HepG2 (cell line): Measurements from ENCODE around the gene CD9. TPM values are rescaled to one million over a fixed set of nuclear protein-coding genes. Genes with fewer than 3 reads are reported as not detected.

Experiments used
- CREM ChIP-seq, 2 experiments: sonication (generic) in 1 of 2; formaldehyde crosslinking in 1 of 2; IDR thresholded peaks; 2 replicates each; pipeline versions ENCODE4 v1.4.0 to v1.6.1; 2016 to 2020; ENCODE audit warnings: antibody characterized with exemption in 1 of 2, mild to moderate bottlenecking in 1 of 2, missing genetic modification reagents in 1 of 2
- FLYWCH1 ChIP-seq: sonication (generic); formaldehyde crosslinking; IDR thresholded peaks from 2 replicates; pipeline ENCODE4 v1.8.1; 2023; ENCODE audit warnings: mild to moderate bottlenecking, missing genetic modification reagents
- HNRNPLL ChIP-seq: fragments of 200-400 bp; formaldehyde crosslinking; IDR thresholded peaks from 2 replicates; pipeline ENCODE4 v1.6.1; 2017; ENCODE audit warnings: mild to moderate bottlenecking, low read depth, low read length; ENCODE audit not compliant: poor library complexity, severe bottlenecking
- NCOA1 ChIP-seq: sonication (generic); formaldehyde crosslinking; IDR thresholded peaks from 2 replicates; pipeline ENCODE4 v1.9.0; 2021; ENCODE audit warnings: missing genetic modification reagents
- NR2C2 ChIP-seq: sonication (generic); formaldehyde crosslinking; IDR thresholded peaks from 2 replicates; pipeline ENCODE4 v1.4.0; 2020; ENCODE audit warnings: missing genetic modification reagents, mild to moderate bottlenecking, moderate library complexity, borderline replicate concordance
- PRMT3 ChIP-seq: sonication (generic); formaldehyde crosslinking; IDR thresholded peaks from 2 replicates; pipeline ENCODE4 v1.8.1; 2022; ENCODE audit warnings: low read depth, mild to moderate bottlenecking, moderate library complexity, missing genetic modification reagents, borderline replicate concordance
- RBAK ChIP-seq: sonication (generic); formaldehyde crosslinking; IDR thresholded peaks from 2 replicates; pipeline ENCODE4 v1.5.1; 2020; ENCODE audit warnings: mild to moderate bottlenecking, missing genetic modification reagents
- RBM39 ChIP-seq: fragments of 200-400 bp; formaldehyde crosslinking; IDR thresholded peaks from one replicate; pipeline ENCODE4 v1.6.1; 2018; ENCODE audit warnings: antibody characterized with exemption, mild to moderate bottlenecking, low read depth, low read length; ENCODE audit not compliant: poor library complexity, severe bottlenecking
- SMC3 ChIP-seq: IDR thresholded peaks from 2 replicates; pipeline ENCODE4 v1.6.1; 2011; ENCODE audit warnings: low read length, improper control_type of control experiment
- TEAD2 ChIP-seq: sonication (generic); formaldehyde crosslinking; IDR thresholded peaks from 2 replicates; pipeline ENCODE4 v1.9.0; 2021; ENCODE audit warnings: missing genetic modification reagents
- ZFP36L2 ChIP-seq: sonication (generic); formaldehyde crosslinking; IDR thresholded peaks from 2 replicates; pipeline ENCODE4 v1.4.0; 2020; ENCODE audit warnings: missing genetic modification reagents
- ZNF484 ChIP-seq: sonication (generic); formaldehyde crosslinking; IDR thresholded peaks from 2 replicates; pipeline ENCODE4 v1.5.1; 2020; ENCODE audit warnings: mild to moderate bottlenecking, low read depth, missing genetic modification reagents, borderline replicate concordance
- ZNF589 ChIP-seq: sonication (generic); formaldehyde crosslinking; conservative IDR thresholded peaks from 2 replicates; pipeline ENCODE4 v1.8.0; 2022; ENCODE audit warnings: mild to moderate bottlenecking, moderate library complexity, missing genetic modification reagents
- ZNF615 ChIP-seq: sonication (generic); formaldehyde crosslinking; IDR thresholded peaks from 2 replicates; pipeline ENCODE4 v1.5.0; 2020; ENCODE audit warnings: mild to moderate bottlenecking, missing genetic modification reagents, borderline replicate concordance
- ZNF652 ChIP-seq: IDR thresholded peaks from 2 replicates; pipeline ENCODE4 v1.6.1; 2016; ENCODE audit warnings: low read depth, borderline replicate concordance
- ZNF674 ChIP-seq: sonication (generic); formaldehyde crosslinking; IDR thresholded peaks from 2 replicates; pipeline ENCODE4 v1.5.0; 2020; ENCODE audit warnings: low read depth, mild to moderate bottlenecking, missing genetic modification reagents
- ZNF724P ChIP-seq: sonication (generic); formaldehyde crosslinking; IDR thresholded peaks from 2 replicates; pipeline ENCODE4 v1.8.0; 2022; ENCODE audit warnings: missing genetic modification reagents, borderline replicate concordance
- ZNF792 ChIP-seq: IDR thresholded peaks from 2 replicates; pipeline ENCODE4 v1.6.1; 2016
- ZSCAN30 ChIP-seq: sonication (generic); formaldehyde crosslinking; IDR thresholded peaks from 2 replicates; pipeline ENCODE4 v1.5.0; 2020; ENCODE audit warnings: mild to moderate bottlenecking, missing genetic modification reagents
- polyA plus RNA-seq, 8 experiments: library from polyadenylated mRNA; depleted of rRNA in 3 of 8; stranded (reverse) in 7 of 8; unstranded in 1 of 8; fragments of >200 nt; fragmentation: Illumina TruSeq in 4 of 8; extraction: Trizol in 4 of 8; gene quantifications; 2 replicates each; pipeline versions ENCODE4 v1.2.1 to v1.2.3, GENCODE V29; 2011 to 2016; ENCODE audit warnings: low read depth in 4 of 8, missing spikeins in 1 of 8, mixed read lengths in 1 of 8; ENCODE audit not compliant: insufficient read depth in 1 of 8
- total RNA-seq, 5 experiments: library from RNA; depleted of rRNA; stranded (reverse); fragments of >200 nt; fragmentation: Illumina TruSeq; extraction: Trizol; gene quantifications; 2 replicates each; pipeline ENCODE4 v1.2.3, GENCODE V29; 2016; ENCODE audit warnings: low read depth in 1 of 5
- TF ChIP-seq, protein P1 (sequence below): sonication (generic); formaldehyde crosslinking; IDR thresholded peaks from 2 replicates; pipeline ENCODE4 v1.4.0; 2020; ENCODE audit warnings: mild to moderate bottlenecking, missing genetic modification reagents
- TF ChIP-seq, protein P2 (sequence below): sonication (generic); formaldehyde crosslinking; IDR thresholded peaks from 2 replicates; pipeline ENCODE4 v1.5.0; 2020; ENCODE audit warnings: mild to moderate bottlenecking, missing genetic modification reagents
- TF ChIP-seq, protein P3 (sequence below): sonication (generic); formaldehyde crosslinking; IDR thresholded peaks from 2 replicates; pipeline ENCODE4 v1.9.0; 2021; ENCODE audit warnings: missing genetic modification reagents, borderline replicate concordance
- TF ChIP-seq, protein P4 (sequence below): sonication (generic); formaldehyde crosslinking; conservative IDR thresholded peaks from 2 replicates; pipeline ENCODE4 v1.8.0; 2022; ENCODE audit warnings: low read depth, missing genetic modification reagents

The CD9 gene
- total and polyA plus RNA-seq, 2 of the 13 experiments (the other 11 are each of a cell fraction or from before 2014, with no cell fraction given): 5.8 to 38.3 TPM

DNA sequence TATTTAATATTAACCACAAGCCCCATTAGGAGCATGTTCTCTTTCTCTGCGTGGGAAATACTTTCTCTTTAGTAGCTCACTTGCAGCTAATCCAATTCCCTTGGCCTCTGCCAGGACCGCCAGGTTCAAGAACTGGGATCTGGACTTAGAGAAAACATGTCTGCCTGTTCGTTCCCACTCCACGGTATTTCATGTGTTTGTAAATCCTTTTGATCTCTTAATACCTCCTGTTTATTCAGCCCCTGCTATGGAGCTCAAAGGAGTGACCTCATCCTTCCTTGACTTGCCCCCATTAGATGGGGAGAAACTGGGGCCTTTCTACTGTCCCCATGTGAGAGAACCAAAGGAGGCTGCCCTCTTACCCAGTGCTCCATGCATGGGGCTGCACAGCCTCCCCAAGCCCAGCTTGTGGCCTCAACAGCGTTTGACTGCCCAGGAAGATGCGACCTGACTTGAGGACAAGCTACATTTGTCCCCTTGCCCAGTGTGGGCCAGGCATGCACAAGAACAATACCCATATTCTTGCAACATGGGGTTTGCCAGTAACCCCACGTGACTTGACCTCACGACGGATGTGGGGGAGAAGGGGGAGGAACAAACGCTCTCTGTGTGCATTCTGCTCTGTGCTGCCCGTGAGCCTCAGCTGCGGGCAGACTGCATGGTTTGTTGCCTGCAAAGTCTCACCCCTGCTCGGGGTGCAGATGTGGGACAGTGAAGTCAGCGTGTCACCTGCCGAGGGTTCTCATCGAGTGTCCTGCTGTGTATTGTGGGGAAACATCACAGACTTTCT lies 30.3 kb downstream of the CD9 start (continued):
- TF ChIP-seq CREM (IDR thresholded peaks at IDR 0.05) (no peak; the same call in 1 of the 2 replicates), CREM (CRISPR knock-in tag; IDR thresholded peaks at IDR 0.05) (no peak), FLYWCH1 (no peak), ZNF615 (CRISPR knock-in tag) (no peak), SMC3 (no peak), RBM39 (no peak), HNRNPLL (no peak), ZNF484 (CRISPR knock-in tag) (no peak), ZNF652 (CRISPR knock-in tag) (no peak), NR2C2 (CRISPR knock-in tag) (peak; percentile 52; the same call in 1 of the 2 replicates), RBAK (no peak), ZFP36L2 (no peak), ZNF674 (CRISPR knock-in tag) (no peak), ZNF792 (CRISPR knock-in tag) (peak; percentile 91), NCOA1 (CRISPR knock-in tag) (no peak), PRMT3 (CRISPR knock-in tag) (peak; percentile 61; the same call in 1 of the 2 replicates), TEAD2 (CRISPR knock-in tag) (no peak), ZSCAN30 (CRISPR knock-in tag) (no peak), ZNF589 (CRISPR knock-in tag) (no peak), ZNF724P (CRISPR knock-in tag) (no peak)
- TF ChIP-seq, protein P1, sequence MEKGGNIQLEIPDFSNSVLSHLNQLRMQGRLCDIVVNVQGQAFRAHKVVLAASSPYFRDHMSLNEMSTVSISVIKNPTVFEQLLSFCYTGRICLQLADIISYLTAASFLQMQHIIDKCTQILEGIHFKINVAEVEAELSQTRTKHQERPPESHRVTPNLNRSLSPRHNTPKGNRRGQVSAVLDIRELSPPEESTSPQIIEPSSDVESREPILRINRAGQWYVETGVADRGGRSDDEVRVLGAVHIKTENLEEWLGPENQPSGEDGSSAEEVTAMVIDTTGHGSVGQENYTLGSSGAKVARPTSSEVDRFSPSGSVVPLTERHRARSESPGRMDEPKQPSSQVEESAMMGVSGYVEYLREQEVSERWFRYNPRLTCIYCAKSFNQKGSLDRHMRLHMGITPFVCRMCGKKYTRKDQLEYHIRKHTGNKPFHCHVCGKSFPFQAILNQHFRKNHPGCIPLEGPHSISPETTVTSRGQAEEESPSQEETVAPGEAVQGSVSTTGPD (CRISPR knock-in tag): no peak
- TF ChIP-seq, protein P2, sequence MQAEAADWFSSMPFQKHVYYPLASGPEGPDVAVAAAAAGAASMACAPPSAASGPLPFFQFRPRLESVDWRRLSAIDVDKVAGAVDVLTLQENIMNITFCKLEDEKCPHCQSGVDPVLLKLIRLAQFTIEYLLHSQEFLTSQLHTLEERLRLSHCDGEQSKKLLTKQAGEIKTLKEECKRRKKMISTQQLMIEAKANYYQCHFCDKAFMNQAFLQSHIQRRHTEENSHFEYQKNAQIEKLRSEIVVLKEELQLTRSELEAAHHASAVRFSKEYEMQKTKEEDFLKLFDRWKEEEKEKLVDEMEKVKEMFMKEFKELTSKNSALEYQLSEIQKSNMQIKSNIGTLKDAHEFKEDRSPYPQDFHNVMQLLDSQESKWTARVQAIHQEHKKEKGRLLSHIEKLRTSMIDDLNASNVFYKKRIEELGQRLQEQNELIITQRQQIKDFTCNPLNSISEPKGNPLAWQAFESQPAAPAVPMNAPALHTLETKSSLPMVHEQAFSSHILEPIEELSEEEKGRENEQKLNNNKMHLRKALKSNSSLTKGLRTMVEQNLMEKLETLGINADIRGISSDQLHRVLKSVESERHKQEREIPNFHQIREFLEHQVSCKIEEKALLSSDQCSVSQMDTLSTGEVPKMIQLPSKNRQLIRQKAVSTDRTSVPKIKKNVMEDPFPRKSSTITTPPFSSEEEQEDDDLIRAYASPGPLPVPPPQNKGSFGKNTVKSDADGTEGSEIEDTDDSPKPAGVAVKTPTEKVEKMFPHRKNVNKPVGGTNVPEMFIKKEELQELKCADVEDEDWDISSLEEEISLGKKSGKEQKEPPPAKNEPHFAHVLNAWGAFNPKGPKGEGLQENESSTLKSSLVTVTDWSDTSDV (CRISPR knock-in tag): no peak
- TF ChIP-seq, protein P3, sequence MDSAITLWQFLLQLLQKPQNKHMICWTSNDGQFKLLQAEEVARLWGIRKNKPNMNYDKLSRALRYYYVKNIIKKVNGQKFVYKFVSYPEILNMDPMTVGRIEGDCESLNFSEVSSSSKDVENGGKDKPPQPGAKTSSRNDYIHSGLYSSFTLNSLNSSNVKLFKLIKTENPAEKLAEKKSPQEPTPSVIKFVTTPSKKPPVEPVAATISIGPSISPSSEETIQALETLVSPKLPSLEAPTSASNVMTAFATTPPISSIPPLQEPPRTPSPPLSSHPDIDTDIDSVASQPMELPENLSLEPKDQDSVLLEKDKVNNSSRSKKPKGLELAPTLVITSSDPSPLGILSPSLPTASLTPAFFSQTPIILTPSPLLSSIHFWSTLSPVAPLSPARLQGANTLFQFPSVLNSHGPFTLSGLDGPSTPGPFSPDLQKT (CRISPR knock-in tag): no peak
- TF ChIP-seq, protein P4, sequence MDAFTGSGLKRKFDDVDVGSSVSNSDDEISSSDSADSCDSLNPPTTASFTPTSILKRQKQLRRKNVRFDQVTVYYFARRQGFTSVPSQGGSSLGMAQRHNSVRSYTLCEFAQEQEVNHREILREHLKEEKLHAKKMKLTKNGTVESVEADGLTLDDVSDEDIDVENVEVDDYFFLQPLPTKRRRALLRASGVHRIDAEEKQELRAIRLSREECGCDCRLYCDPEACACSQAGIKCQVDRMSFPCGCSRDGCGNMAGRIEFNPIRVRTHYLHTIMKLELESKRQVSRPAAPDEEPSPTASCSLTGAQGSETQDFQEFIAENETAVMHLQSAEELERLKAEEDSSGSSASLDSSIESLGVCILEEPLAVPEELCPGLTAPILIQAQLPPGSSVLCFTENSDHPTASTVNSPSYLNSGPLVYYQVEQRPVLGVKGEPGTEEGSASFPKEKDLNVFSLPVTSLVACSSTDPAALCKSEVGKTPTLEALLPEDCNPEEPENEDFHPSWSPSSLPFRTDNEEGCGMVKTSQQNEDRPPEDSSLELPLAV: no peak
